HG02798 (cell line): ENCODE results near the gene CAPZB.

Experiments
- ATAC-seq: cut with Tn5 transposase; IDR thresholded peaks from one replicate; pipeline ENCODE4 v1.9.1; 2021; ENCODE audit warnings: mild to moderate bottlenecking; ENCODE audit not compliant: unreplicated experiment, poor library complexity

The CAPZB gene

DNA sequence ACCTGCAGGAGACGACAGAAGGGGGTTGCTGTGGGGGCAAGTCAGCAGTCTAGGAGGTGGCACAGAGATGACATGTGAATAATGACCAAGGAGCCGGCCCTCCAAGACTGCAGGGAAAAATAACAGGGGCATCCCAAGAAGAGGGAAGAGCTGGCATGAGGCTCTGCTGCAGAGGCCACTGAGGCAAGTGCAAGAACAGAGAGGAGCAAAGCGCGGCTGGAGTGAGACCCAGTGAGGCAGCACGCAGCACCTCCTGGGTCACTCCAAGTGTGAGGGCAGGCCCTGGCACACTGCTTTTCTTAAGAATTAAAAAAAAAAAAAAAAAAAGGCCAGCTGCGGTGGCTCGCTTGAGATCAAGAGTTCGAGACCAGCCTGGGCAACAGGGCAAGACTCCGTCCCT, 93.1 kb downstream of the CAPZB start:
- ATAC-seq: no peak

DNA sequence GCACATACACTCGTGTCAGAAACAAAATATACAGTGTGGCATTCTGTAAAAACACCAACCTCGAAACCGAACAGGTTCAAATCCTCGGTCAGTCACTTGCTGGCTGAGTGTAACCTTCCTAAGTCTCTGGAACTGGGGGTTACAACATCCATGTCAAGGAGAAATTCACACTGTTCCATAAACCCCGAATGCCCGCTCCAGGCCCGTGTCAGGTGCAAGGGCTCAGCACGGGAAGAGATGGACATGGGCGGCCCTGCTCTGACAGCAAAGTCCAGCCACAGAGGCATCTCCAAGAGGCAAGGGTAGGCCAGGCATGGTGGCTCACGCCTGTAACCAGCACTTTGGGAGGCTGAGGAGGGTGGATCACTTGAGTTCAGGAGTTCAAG, 93.8 kb downstream of the CAPZB start:
- peak; percentile 3 for ATAC-seq

DNA sequence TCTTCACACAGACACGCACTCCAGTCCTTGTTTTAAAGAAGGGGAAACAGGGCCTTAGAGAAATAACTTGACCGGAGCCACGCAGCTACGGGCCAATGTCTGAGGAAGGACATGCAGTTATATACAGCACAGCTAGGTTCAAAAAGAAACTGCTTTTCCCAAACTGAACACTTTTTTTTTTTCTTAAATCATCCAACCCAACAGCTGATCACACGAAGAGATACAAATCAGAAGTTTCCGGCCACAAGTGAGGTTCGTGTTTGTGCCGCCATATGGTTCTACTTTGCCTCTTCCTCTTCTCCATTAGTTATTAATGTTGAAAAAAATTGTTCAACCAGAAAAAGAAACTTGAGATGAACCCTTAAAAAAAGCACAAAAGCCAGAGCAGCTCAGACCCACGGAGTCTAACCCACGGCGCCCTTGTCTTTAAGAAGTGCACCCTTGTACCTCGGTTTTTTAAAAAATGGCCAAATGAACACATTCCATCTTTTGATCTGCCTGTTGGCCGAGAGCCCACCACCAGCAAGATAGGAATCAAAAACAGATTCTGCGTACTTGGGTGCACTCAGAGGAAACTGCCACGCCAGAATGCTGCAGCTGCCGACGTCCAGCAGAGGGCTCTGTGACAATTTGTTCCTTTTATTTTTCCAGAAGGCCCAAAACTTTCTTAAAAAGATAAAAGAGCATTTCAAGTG, 94.3 kb downstream of the CAPZB start:
- ATAC-seq: peak; percentile 55

DNA sequence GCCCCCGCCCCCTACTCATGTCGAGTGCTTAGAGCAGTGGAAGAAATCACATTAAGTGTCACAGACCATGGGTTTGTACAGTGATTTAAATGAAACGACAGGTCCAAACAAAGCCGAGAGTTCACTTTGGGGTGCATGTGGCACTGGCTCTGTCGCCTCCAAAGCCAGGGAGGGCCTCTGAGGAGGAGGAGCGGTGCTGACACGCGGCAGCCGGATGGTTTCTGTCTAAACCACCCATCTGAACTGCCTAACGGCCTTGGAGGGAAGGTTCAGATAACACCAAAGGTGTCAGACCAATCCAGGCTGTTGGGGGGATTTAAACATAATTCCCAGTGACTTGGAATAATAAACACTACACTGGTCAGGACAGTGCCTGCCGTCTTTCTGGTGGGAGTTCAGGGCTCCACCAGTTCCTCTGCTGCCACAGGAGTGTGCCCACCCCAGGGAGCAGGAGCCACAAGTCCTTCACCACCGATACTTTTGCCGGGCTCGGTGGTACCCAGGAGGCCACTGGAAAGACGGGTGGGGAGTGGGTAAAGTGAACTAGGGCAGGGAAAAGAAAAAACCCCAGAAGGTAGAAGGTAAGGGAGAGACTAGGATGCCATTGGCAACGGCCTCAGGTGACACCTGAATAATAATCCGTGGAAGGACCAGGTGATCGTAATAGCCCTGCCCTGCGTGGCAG, 95.0 kb downstream of the CAPZB start:
- no peak for ATAC-seq

DNA sequence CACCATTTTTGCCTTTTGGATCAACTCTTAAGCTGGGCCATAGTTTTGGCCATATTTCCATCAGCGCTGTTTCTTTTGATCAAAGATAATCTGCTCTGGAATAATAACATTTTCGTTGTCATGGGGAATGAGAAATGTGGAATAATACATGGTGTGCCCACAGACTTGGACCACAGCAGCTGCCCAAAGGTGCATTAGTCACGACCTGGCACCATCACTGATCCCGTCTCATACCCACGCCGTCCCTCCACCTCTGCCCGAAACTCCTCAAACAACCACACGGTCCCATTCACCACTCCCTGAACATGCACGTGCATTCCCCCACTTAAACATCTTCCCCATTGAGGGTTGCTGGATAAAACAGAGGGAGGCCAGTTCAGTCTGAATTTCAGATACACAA, 96.4 kb downstream of the CAPZB start:
- ATAC-seq: no peak

DNA sequence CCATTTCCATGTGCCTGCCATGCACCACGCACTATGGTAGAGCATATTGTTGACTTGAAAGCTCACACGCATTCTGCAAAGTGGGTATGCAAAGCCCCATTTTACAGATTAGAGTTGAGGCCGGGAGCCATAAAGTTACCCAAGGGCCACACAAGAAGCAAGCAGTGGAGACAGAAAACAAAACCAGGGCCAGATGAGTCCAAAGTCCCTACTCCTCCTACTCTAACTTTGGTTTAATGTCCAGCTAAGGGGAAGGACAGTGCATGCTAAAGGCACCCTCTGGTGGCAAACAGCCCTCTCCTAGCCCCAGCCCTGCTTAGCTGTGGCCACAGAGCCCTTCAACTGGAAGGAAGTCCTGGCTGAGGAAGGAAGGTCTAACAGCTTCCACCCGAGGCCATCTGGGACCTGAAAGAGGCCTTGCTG, 98.3 kb downstream of the CAPZB start:
- ATAC-seq: no peak

DNA sequence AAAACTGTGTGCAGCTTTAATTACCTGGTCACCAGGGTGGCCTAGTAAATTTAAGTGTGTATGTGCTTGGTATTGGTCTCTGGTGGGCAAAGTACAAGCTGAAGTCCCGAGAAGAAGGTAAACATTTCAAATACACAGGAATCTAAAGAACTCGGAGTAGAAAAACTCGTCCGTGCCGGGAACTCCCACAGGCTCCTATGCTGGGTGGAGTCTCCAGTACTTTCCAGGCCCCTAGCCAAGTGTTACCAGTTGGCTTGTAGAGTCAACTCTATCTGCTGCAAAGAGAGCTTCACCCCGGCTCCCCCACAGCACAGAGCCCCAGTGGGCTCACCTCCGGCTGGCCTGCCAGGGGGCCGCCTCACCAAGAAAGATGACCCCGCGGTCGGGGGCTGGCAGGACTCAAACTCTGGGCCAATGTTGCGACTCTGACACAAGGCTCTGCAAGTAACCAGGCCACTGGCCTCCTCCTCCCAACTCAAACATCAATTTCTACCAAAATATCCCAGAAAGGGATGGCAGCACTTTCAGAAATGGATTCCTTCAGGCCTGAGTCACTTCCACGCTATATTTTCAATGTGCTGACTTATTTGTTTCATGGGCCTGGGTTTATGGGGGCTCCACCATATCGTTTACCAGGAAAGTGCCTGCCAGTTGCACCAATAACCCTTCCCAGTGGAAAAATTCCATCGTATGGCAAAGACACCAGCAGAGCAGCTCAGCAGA, 99.3 kb downstream of the CAPZB start:
- ATAC-seq: no peak

DNA sequence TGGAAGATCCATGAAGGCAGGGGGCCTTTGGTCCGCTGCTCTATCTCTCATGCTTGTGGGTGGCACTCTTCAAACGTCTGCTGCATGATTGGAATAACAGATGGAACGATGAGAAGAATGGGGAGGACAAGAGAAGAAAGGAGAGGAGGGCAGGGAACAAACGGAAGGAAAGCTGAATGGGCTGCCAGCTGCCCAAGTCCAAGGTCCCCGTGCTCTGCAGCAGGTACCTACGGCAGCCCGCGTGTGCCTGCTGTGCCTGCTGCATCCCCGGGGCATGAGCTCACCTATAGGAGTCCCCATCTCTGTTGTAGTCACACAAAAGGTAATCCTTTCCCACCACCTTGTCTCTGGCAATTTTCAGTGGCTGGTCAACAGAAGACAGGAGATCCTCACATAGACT, 100.1 kb downstream of the CAPZB start:
- no peak for ATAC-seq

DNA sequence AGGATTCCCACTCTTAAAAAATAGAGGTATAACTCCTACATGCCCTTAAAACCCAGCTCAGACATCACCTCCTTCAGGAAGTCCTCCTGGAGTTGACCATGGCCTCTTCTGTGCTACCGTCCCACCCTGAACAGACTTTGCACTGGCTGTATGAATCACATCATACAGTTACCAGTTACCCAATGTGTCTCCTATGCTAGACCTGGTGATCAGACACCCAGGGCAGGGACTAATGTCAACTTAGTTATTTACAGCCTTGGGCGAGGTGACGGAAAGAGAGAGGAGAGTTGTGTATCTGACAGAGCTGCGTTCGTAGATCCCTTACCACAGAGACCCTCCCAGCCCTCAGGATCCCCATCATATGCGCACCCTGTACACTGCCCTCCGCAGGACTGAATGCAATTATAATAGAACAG, 100.6 kb downstream of the CAPZB start:
- no peak for ATAC-seq

DNA sequence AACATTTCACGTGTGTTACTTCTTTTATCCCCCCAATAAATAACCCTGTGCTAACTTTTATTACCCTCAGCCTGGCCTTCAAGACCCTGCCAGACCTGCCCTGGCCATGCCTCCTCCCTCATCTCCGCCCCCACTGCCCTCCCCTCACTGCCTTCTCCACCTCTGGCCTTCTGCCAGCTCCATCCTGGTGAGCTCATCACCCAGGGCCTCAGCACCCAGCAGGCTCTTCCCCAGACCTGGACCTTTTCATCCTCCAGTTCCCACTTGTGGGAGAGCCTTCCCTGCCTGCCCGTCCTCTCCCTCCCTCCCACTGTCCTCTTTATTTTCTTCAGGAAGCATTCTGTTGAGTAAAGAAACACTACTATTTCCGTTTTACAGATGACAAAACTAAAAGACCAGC, 101.2 kb downstream of the CAPZB start:
- no peak for ATAC-seq

DNA sequence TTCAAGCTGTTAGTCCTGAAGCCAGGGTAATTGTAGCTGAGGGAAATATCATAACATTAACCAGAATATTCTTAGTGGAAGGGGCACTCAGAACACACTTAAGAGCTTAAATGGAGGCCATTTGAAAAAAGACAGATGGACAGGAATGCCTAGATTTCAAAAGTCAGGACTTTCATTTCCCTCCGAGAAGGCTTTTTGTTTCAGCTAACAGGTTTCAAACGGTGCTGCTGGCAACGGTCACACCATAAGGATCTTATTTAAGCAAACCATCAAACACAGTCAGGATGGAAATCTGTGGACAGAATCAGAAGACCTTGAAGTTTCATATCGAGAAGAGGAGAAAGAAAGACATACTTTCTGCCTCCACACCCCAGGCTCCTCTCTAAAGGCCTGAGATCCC, 103.1 kb downstream of the CAPZB start:
- ATAC-seq: no peak

DNA sequence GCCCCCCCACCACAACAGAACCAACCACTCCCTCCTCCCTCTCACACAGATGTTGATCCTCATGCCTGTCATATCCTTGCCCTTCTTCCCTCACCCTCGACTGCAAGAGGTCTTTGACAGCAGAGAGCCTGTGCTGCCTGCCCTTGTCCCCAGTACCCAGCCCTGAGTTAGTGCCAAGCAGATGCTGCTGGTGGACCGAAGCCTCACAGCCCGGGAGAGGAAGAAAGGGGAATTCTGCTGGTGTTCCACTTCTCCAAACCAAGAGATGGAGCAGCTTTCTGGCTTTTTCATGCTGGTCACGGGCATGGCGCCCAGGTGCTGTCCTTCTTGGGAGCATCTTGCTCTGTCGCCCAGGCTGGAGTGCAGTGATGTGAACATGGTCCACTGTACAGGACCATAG, 104.1 kb downstream of the CAPZB start:
- no peak for ATAC-seq

DNA sequence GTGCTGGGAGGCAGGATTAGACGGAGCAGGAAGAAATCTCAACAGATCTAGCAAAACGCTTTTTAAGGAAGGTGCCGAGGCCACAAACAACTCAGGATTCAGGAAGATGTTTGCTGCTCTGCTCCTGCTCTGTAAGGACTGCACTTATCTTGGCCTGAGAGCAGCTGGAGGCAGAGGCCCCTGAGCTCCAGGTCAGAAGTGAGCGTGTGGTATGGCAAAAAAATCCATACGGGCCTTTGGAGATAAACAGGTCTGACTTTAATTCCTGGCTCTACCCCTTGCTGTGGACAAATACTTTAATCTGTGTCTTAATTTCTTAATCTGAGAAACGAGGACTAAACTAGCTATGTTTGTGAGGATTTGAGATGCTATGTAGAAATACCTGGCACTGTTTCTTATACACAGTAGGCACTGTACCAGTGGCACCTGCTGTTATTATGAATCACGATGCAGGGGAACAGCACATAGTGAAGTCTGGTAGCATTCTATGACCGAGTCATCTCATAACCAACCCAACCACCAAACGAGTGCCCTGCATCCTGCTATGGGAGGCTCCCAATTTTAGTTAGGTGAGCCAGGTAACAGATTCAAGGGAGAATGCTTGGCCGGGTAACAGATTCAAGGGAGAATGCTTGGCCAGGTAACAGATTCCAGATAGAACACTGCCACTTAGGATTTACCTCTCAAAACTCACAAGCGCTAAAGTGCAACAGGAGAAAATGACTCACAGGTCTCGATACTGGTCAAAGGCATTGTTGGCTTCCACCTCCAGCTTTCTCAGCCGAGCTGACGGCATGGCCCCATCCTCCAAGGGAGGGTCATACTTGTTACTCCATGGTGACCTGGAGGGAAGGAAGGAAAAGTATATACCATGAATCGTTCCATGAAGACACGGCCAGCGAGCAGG, 107.3 kb downstream of the CAPZB start:
- no peak for ATAC-seq

DNA sequence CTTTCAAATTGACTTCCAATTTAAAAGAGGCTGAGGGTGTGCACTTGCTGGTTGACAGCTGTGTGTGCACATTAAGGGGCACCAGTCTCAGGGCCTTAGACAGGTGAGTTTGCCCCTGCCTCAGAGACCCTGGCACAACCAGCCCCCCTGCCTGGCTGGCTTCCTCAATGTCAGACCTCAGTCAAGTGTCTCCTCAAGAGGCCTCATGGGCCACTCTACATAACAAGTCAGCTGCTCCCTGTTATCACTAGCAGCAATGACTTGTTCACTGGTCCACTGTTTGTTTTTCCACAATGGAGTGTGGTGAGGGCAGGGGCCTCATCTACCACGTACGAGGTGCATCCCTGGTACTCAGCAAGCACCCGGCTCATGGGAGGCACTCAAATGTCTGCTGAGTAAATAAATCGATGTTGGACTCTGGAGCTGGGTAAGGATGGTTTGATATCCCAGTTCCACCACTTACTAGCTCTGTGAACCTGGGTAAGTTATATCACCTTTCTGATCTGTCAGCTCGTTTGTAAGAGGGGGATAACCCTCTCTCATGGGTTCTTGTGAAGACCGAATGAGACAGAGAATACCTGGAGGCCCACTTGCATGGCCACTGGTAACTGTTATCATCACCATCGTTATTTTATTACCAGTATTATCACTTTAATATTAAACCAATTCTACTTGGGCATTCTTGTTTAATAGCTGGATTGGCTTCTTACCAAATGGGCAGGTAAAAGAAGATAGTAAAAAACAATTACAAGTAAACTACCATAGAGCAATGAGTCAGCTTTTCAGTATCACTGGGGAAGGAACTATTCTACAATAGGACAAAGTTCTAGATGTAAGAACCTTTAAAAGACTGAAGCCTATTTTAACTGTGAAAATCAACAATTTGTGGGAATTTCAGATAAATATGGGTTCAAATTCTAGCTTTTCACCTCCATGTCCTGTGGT, 108.6 kb downstream of the CAPZB start:
- no peak for ATAC-seq

DNA sequence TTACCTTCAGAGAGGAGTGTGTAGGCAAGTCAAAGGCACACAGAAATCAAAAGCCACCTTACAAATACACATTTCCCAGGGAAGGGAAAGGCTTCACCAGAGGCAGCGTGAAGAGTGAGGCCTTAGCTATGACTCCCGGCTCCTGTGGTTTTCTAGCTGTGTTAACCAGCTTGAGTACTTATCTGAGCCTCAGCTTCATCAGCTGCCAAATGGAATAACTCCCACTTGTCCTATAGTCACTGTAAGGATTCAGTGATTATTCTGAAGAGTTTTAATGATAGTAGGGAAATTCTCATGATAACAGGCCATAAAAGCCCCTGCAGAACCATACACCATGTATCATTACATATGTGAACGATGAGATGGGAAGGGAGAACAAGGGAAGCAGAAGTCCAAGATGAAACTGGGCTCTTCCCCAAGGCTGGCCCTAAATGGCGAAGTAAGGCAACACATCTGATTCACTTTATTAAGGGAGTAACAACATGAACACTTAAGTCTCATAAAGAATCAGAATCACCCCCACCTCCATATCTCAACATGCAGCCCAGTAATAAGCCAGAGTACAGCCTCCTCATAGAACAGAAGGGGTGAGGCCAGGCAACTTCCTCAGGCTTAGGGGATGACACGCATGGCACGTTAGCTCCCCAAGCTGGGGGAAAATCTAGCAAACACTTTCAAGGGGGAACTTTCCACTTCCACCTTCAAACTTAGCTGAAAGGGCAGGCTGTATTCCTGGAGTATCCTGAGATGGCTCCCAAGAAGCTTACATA, 109.5 kb downstream of the CAPZB start:
- no peak for ATAC-seq

DNA sequence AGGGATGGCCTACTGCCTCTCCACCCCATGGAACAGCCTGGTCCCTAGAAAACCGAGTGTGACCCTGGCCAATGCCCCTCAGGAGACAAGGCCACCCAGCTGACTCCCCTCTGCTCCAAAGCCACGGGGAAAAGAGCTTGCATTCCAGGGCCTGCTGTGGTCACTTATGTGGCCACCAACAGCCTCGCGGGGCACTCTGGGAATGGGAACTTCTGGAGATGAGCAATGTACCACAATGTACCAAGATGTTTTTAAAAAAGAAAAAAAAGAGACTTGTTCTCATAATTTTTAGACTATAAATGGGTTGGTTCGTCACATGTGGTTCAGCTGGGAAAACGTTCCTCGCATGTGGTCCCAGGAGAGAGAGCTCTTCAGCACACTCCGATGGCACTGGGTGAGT, 110.4 kb downstream of the CAPZB start:
- ATAC-seq: no peak

DNA sequence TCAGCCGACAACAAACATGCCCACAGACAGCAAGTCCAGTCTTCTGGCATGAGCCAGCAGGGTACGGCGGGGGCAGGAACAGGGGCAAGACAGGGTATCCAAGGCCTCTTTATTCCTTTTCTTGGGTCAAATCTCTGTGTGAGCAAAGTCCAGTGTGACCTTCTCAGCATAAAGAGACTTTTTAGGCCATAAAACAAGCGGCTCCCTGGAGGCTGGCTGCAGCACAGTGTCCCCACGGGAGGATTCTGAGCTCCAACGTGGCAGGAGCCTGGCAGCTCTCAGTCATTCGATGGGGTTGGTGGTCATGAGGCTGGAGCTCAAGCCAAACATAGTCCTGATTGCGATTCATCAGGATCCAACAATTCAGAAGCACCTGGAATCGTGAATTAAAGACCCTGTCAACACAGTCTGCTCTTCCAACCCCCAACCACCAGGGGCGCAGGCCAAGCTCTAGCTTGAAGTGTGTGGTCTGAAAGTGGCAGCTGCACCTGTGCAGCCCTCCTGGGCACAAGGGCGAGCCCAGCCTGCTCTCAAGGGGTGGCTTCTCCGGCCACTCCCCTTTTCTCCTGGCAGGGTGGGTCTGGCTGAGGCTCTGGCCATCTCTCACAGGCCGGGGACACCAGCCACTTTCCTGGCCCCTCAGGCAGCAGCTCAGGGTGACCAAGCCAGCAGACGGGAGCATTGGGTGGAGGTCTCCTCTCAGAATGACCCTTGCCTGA, 111.1 kb downstream of the CAPZB start:
- ATAC-seq: no peak
